Fibroblast of skin of abdomen (primary cell): ENCODE measurements around the gene CDC25B.
"Not testable (repeated sequence)": the region's sequence is repeated elsewhere in the genome, so short reads cannot be mapped to it uniquely, and the experiment has no call there.

ENCODE experiments used
- DNase-seq: peaks from one replicate; pipeline ENCODE4 v3.0.0-alpha.2; 2013

The CDC25B gene

GRCh38 chr20:3785240-3786125 lies 10.6 kb upstream of the CDC25B start:
- no peak for DNase-seq

- peak; percentile 58 for DNase-seq
Observed at GRCh38 chr20:3786126-3786484, 10.0 kb upstream of the CDC25B start.

GRCh38 chr20:3786665-3787323 lies 9.3 kb upstream of the CDC25B start, which contains the start of gene CENPB:
CENPB (minus strand) TSS chr20:3786740; CDS start chr20:3786483, 257 bp downstream.
- peak; percentile 85 for DNase-seq

- DNase-seq = peak; percentile 51
Observed at GRCh38 chr20:3787324-3788014, 8.6 kb upstream of the CDC25B start.

- no peak for DNase-seq
Observed at GRCh38 chr20:3788685-3789155, 7.4 kb upstream of the CDC25B start.

- not testable (repeated sequence) for DNase-seq
Observed at GRCh38 chr20:3789201-3789600, 6.9 kb upstream of the CDC25B start.

- DNase-seq = not testable (repeated sequence)
Observed at GRCh38 chr20:3794168-3794567, 1.9 kb upstream of the CDC25B start.

GRCh38 chr20:3794701-3795420 lies 1.2 kb upstream of the CDC25B start:
- DNase-seq = no peak

- DNase-seq = no peak
Observed at GRCh38 chr20:3796477-3797225, 541 bp downstream of the CDC25B start.

GRCh38 chr20:3797226-3797545 lies 1.1 kb downstream of the CDC25B start:
- no peak for DNase-seq

- no peak for DNase-seq
Observed at GRCh38 chr20:3797592-3798372, 1.7 kb downstream of the CDC25B start.

- no peak for DNase-seq
Observed at GRCh38 chr20:3798373-3798768, 2.3 kb downstream of the CDC25B start.

- DNase-seq = no peak
Observed at GRCh38 chr20:3798908-3799248, 2.8 kb downstream of the CDC25B start.

GRCh38 chr20:3800256-3800877 lies 4.3 kb downstream of the CDC25B start:
- DNase-seq = no peak

GRCh38 chr20:3800878-3801260 lies 4.8 kb downstream of the CDC25B start:
- DNase-seq = no peak

- DNase-seq = no peak
Observed at GRCh38 chr20:3801299-3801698, 5.2 kb downstream of the CDC25B start.

GRCh38 chr20:3801846-3802245 lies 5.7 kb downstream of the CDC25B start:
- no peak for DNase-seq

GRCh38 chr20:3802524-3803239 lies 6.6 kb downstream of the CDC25B start:
- no peak for DNase-seq

- no peak for DNase-seq
Observed at GRCh38 chr20:3803289-3803688, 7.2 kb downstream of the CDC25B start.

GRCh38 chr20:3803854-3804253 lies 7.7 kb downstream of the CDC25B start:
- DNase-seq = no peak
